ENCODE results near the gene CCDC71. TPM values are rescaled to one million over a fixed set of nuclear protein-coding genes. Genes with fewer than 3 reads are reported as not detected.

Gene CCDC71
- total and polyA plus RNA-seq, 9 of the 15 experiments (the other 6 are each of a cell fraction or from before 2014, with no cell fraction given) = 0.13 to 19.3 (median 14.3) TPM

GRCh38 chr3:49161808-49162530 is 4.2 kb downstream of the CCDC71 start:
- Histone ChIP-seq H3K79me2 (ENCODE audit: control insufficient read depth, insufficient read depth, low read length) (peaks cover 26% of the 10 kb centered on the region), H3K4me3 (no peak overlapping the region), H3K9me1 (ENCODE audit: control insufficient read depth, insufficient read depth, low read length) (no peaks in the 10 kb centered on the region), H3K4me1 (replicated peaks in 1 of 2; ENCODE audit: control insufficient read depth in 2 of 2, insufficient read depth in 2 of 2, low read length in 2 of 2) (peaks cover 7 to 22% of the 10 kb centered on the region in 2 experiments; a peak in 3 of 5 replicates), H3K4me2 (ENCODE audit: insufficient read depth, low read length) (no peak overlapping the region), H3K27me3 (ENCODE audit: control insufficient read depth in 2 of 2, insufficient read depth in 2 of 2, low read length in 2 of 2) (no peaks in the 10 kb centered on the region), H4K20me1 (replicated peaks; ENCODE audit: control insufficient read depth, insufficient read depth, low read length) (no peaks in the 10 kb centered on the region), H2AFZ (ENCODE audit: low read depth, low read length) (no peak overlapping the region), H3K9ac (ENCODE audit: insufficient read depth in 1 of 2, low read depth in 2 of 2, low read length in 2 of 2) (no peak overlapping the region), H3K36me3 (ENCODE audit: control insufficient read depth, insufficient read depth, low read length) (peaks cover 32% of the 10 kb centered on the region; the same call in 2 of the 3 replicates), H3K9me3 (replicated peaks; ENCODE audit: control insufficient read depth, insufficient read depth, low read depth, low read length) (peaks cover 5% of the 10 kb centered on the region; the same call in 1 of the 2 replicates), H3K27ac (ENCODE audit: extremely low read depth, low read depth, low read length) (no peak overlapping the region)
- ChIA-PET POLR2A (interaction anchor here (0.6 kb wide), 1 partner anchor 30 kb away, joined by 3 read pairs; no protein-coding TSS in a partner anchor), CTCF (ENCODE audit: low intra/inter-chr PET ratio) (no interaction called here)
- 94% methylated on average over 2 of the region's 3 CpGs for WGBS (ENCODE audit: insufficient coverage, low coverage, missing lambda C conversion rate)
- no peak for ATAC-seq
- BruUV-seq (replicated peaks) = no TSS peak
- DNase-seq (ENCODE audit: extremely low read depth in 1 of 4, low spot score in 3 of 4) = no peak
- TF ChIP-seq, protein P1, sequence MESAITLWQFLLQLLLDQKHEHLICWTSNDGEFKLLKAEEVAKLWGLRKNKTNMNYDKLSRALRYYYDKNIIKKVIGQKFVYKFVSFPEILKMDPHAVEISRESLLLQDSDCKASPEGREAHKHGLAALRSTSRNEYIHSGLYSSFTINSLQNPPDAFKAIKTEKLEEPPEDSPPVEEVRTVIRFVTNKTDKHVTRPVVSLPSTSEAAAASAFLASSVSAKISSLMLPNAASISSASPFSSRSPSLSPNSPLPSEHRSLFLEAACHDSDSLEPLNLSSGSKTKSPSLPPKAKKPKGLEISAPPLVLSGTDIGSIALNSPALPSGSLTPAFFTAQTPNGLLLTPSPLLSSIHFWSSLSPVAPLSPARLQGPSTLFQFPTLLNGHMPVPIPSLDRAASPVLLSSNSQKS (CRISPR knock-in tag; IDR thresholded peaks at IDR 0.05) = no peak
- no peak for TF ChIP-seq TRIM25 (IDR thresholded peaks at IDR 0.05; ENCODE audit: borderline replicate concordance)
- 0 out of 2 replicates have a peak, but pooled peaks have one; percentile 0 for TF ChIP-seq RBFOX2 (IDR thresholded peaks at IDR 0.05; ENCODE audit: low read depth, low read length)
- FAIRE-seq = no peak
- in situ Hi-C loops (cut with MboI) = loop anchor here (25.0 kb wide), 1 partner anchor 275 kb away; the partner anchor contains the start of gene NICN1
- intact Hi-C loops (cut with micrococcal nuclease) = loop anchor here (10.0 kb wide), 1 partner anchor 137 kb away; the partner anchor contains the start of genes IMPDH2 and NDUFAF3
